Measurements from ENCODE around the gene IFT122. TPM values are rescaled to one million over a fixed set of nuclear protein-coding genes. Genes with fewer than 3 reads are reported as not detected.
"Not testable (repeated sequence)": the region's sequence is repeated elsewhere in the genome, so short reads cannot be mapped to it uniquely, and the experiment has no call there.

The IFT122 gene
- polyA plus RNA-seq, 4 donors = 34.7 to 64.7 (median 57.9) TPM

- no peak for DNase-seq (ENCODE audit: low read depth in 4 of 4, low spot score in 2 of 4)
These were observed 52.7 kb downstream of the IFT122 start for GRCh38 chr3:129492691-129493090.

- DNase-seq (ENCODE audit: low read depth in 4 of 4, low spot score in 2 of 4) = no peak
These were observed 53.2 kb downstream of the IFT122 start for GRCh38 chr3:129493206-129493605.

GRCh38 chr3:129494499-129494898 is 54.5 kb downstream of the IFT122 start:
- not testable (repeated sequence) for DNase-seq (ENCODE audit: low read depth in 4 of 4, low spot score in 2 of 4)

- DNase-seq (ENCODE audit: low read depth in 4 of 4, low spot score in 2 of 4) = not testable (repeated sequence)
These were observed 55.1 kb downstream of the IFT122 start for GRCh38 chr3:129495006-129495639.

GRCh38 chr3:129497876-129498275 is 57.9 kb downstream of the IFT122 start:
- not testable (repeated sequence) for DNase-seq (ENCODE audit: low read depth in 4 of 4, low spot score in 2 of 4)

- not testable (repeated sequence) for DNase-seq (ENCODE audit: low read depth in 4 of 4, low spot score in 2 of 4)
These were observed 58.8 kb downstream of the IFT122 start for GRCh38 chr3:129498603-129499488.

- DNase-seq (ENCODE audit: low read depth in 4 of 4, low spot score in 2 of 4) = not testable (repeated sequence)
These were observed 59.7 kb downstream of the IFT122 start for GRCh38 chr3:129499604-129500333.

GRCh38 chr3:129500334-129500658 is 60.3 kb downstream of the IFT122 start:
- DNase-seq (ENCODE audit: low read depth in 4 of 4, low spot score in 2 of 4) = no peak

GRCh38 chr3:129501630-129502029 is 61.6 kb downstream of the IFT122 start:
- no peak for DNase-seq (ENCODE audit: low read depth in 4 of 4, low spot score in 2 of 4)

- DNase-seq (ENCODE audit: low read depth in 4 of 4, low spot score in 2 of 4) = no peak
These were observed 62.8 kb downstream of the IFT122 start for GRCh38 chr3:129502641-129503408.

GRCh38 chr3:129503471-129504291 is 63.7 kb downstream of the IFT122 start:
- no peak for DNase-seq (ENCODE audit: low read depth in 4 of 4, low spot score in 2 of 4)

GRCh38 chr3:129504471-129505100 is 64.6 kb downstream of the IFT122 start:
- no peak for DNase-seq (ENCODE audit: low read depth in 4 of 4, low spot score in 2 of 4)

- DNase-seq (ENCODE audit: low read depth in 4 of 4, low spot score in 2 of 4) = no peak
These were observed 65.3 kb downstream of the IFT122 start for GRCh38 chr3:129505341-129505740.

- DNase-seq (ENCODE audit: low read depth in 4 of 4, low spot score in 2 of 4) = no peak
These were observed 66.3 kb downstream of the IFT122 start for GRCh38 chr3:129506231-129506742.

GRCh38 chr3:129507181-129507831 is 67.3 kb downstream of the IFT122 start:
- DNase-seq (ENCODE audit: low read depth in 4 of 4, low spot score in 2 of 4) = no peak

GRCh38 chr3:129512595-129512994 is 72.6 kb downstream of the IFT122 start:
- DNase-seq (ENCODE audit: low read depth in 4 of 4, low spot score in 2 of 4) = no peak

GRCh38 chr3:129513705-129514104 is 73.7 kb downstream of the IFT122 start:
- no peak for DNase-seq (ENCODE audit: low read depth in 4 of 4, low spot score in 2 of 4)

GRCh38 chr3:129514110-129514509 is 74.1 kb downstream of the IFT122 start:
- no peak for DNase-seq (ENCODE audit: low read depth in 4 of 4, low spot score in 2 of 4)

GRCh38 chr3:129514563-129514962 is 74.5 kb downstream of the IFT122 start:
- DNase-seq (ENCODE audit: low read depth in 4 of 4, low spot score in 2 of 4) = no peak

Measured in left renal cortex interstitium (tissue), 4 donors.